Retina (tissue), 1 donor: ENCODE measurements around the gene NBEA.
A peak's percentile ranks its signal among the peaks of the same experiment; 100 is the strongest.
"Not testable (repeated sequence)": the region's sequence is repeated elsewhere in the genome, so short reads cannot be mapped to it uniquely, and the experiment has no call there.

Experiments used
- DNase-seq: peaks from one replicate; pipeline ENCODE4 v3.0.0-alpha.2; 2016

Gene NBEA

DNA sequence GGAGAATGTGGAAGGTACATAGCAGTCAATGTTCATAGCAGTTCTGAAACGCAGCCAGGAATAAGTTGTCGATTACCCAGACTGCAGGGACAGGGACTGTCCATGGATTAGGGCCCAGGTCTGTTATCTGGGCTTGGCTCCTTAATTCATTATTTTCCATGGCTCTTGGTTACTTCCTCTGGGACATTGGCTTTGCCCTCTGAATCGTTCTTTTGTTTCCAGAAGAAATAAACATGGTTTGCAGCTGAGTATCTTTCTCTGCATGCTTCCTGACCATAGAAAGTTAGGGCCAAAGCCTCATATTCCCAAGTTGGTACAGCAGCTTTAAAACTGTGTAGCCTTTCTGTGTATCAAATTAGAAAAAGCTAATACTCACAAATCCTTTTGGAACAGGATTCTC is 656.2 kb downstream of the NBEA start:
- DNase-seq, result no peak

DNA sequence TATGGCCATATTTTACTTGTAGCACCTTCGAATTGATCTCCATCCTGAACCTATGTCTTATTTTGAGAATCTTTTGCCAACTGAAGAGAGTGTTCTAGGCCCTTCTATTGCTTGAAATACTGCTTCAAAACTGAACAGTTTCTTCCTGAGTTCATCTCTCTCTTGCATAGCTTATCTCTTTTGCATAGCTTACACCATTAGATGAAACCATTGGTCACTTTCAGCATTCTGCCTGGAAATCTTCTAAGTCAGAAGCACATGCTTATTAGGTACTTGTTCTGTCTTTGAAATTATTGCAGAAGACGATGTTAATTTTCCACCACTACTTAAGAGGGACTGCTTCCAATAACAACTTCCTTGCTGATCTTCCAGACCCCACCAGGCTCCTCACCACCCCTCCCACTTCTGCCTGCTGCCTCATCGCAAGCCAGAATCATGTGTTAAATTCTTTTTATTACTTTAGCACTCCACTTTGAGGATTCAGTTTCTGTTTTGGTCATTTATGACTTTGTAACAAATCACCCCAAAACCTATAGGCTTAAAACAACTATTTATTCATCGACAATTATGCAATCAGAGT is 656.8 kb downstream of the NBEA start:
- DNase-seq, result no peak

GRCh38 chr13:35599384-35599783 is 657.3 kb downstream of the NBEA start:
- DNase-seq, result no peak

GRCh38 chr13:35600137-35600536 is 658.1 kb downstream of the NBEA start:
- no peak for DNase-seq

DNA sequence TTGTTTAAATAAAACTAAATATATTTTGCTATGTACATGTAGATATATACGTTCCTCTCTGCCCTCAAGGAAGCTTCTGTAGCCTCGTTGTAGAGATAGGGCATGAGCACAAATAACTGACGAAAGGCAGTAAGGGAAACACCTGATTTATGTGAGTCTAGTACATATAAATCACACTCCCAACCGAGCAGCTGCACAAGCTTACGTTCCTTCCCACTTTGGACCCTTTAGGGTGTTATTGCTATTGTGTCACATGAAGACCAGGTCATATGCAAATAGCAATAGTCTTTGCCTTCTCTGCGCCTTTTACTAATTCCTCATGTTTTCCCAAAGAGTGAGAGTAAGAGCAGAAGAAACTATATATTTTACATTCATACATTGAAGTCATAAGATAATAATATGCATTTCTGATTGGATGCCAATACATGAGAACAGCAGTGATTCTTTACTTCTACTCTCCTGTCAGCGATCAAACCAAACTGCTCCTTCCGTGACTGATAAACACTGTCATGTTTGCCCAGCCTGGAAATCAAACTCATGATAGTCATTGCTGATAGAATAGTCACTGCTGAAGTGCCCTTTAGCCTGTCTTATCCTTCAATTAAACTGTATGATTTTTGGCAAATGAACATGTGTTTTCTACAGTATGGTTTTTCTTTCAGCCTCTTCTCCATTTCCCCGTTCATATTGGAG is 661.7 kb downstream of the NBEA start:
- DNase-seq, result no peak

DNA sequence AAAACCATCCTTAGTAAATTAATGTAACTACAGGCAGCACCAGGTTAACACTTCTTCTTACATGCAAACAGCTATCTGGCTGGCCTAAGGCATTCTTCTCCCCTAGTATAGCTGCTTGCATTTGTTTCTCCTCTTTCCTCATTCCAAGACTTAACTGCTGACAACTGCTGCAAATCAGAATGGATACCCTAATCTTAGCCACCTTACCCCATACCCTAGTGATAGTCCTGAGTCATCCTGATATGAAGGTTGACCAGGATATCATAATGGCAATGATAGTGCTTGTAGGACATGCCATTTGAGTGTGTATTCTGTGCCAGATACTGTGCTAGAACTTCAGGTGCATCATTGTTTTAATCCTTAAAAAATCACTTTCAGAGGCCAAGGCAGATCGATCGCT is 672.6 kb downstream of the NBEA start:
- DNase-seq, result no peak

DNA sequence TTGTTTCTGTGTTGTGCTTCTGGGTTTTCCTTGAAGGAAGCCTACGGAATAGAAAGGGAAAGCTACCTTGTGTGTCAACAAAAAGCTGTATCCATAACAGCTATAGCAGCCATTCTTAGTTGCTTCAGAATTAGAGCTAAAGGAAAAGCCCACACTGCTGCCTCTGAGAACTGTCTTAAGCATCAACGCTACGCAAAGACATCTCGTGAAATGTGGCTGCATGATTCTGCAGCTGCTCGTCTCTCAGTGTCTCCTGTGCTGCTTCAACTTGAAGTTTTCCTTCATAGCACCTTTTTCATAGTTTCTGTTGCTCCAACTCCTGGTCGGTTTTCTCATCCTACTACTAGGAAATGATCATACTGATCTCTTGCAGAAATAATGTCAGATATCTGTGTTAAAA is 675.4 kb downstream of the NBEA start:
- no peak for DNase-seq

GRCh38 chr13:35618565-35619083 is 676.6 kb downstream of the NBEA start:
- no peak for DNase-seq

DNA sequence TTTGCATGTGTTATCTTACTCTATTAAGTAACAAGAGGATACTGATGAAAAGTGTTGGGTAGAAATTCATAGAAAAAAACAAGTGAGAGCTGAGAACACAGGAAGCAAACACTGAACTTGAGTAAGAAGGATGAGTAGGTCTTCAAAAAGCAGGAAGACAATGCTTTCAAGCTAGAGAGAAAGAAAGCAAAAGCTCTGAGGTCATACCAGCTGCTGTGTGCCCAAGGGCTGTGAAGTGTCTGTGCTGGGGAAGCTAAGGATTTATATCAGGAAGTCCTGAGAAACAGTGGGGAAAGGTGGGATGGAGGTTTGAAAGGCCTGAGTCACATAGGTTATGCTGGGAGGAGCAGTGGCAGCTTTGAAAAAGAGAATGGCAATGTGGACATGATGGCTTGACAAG is 679.9 kb downstream of the NBEA start:
- DNase-seq, result no peak

DNA sequence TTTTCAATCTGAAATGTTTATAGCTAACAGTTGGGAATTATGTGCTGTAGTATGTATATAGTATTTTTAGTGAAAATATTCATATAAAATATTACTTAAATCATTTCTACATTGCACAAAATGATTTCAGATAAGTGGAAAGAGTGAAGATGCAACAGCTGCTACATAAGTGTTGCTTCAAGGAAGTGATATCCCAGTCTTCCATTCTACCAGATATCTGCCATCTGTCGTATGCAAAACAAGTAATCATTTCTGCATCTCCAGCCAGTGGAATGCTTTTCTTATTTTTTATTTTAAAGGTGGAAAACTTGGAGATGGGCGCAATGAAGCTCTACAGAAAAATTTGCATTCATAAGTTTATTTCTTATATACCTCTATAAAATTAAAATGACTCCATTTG is 687.0 kb downstream of the NBEA start:
- DNase-seq, result no peak

GRCh38 chr13:35630551-35631275 is 688.6 kb downstream of the NBEA start:
- DNase-seq, result peak; percentile 70

GRCh38 chr13:35631666-35632065 is 689.6 kb downstream of the NBEA start:
- DNase-seq, result no peak

DNA sequence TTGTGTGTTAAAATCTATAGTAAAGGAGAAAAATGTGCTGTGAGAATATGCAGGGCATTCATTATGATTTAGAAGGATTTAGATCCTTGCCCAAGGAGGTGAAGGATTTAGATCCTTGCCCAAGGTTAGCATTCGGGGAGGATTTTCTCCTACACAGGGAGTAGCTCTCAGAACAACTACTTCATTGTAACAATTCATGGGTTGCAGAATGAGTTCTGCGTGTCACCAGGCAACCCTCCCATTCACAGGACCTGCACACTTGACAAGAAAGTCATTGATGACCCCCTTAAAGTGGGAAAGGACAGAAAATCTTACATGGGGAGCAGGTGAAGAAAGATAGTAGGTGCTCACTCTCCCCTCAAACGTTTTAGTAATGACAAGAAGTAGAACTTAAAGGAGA is 701.6 kb downstream of the NBEA start:
- DNase-seq, result peak; percentile 24

DNA sequence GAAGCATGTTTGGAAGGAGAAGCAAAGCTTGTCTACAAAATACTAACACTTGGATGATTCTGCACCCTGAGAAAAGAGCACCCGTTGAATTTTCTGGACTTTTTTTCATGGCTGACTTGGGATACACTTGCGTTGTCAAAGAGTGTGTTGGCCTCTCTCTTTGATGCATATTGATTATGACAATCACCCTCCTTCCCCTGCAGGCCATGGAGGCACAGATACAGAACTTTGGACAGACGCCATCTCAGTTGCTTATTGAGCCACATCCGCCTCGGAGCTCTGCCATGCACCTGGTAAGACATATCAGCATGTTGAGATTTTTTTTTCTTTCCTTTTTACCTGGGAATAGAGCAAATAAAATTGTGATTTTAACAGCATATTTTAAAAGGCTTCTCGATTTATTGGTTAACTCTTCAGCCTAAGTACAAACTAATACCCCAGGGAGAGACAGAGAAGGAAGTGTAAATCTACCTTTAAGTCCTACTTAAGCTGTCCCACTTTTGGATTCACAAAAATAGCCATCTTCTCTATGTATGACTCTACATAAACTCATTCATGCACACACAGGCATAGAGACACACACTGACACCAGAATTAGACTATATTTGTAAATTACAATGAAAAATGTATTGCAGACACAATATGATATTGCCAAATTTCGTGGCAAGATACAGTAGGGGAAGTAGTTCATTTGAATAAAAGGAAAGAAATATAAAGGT is 704.1 kb downstream of the NBEA start:
- DNase-seq, result peak; percentile 74

- no peak for DNase-seq
Observed at GRCh38 chr13:35648201-35648600, 706.1 kb downstream of the NBEA start.

- no peak for DNase-seq
Observed at GRCh38 chr13:35649162-35649561, 707.1 kb downstream of the NBEA start.

GRCh38 chr13:35659796-35660195 is 717.7 kb downstream of the NBEA start:
- no peak for DNase-seq

GRCh38 chr13:35664747-35665146 is 722.7 kb downstream of the NBEA start:
- DNase-seq, result no peak

GRCh38 chr13:35669321-35669720 is 727.3 kb downstream of the NBEA start:
- no peak for DNase-seq

- DNase-seq, result peak; percentile 40
Observed at GRCh38 chr13:35672611-35673010, 730.5 kb downstream of the NBEA start.

- DNase-seq, result no peak
Observed at GRCh38 chr13:35675651-35676050, 733.6 kb downstream of the NBEA start.

DNA sequence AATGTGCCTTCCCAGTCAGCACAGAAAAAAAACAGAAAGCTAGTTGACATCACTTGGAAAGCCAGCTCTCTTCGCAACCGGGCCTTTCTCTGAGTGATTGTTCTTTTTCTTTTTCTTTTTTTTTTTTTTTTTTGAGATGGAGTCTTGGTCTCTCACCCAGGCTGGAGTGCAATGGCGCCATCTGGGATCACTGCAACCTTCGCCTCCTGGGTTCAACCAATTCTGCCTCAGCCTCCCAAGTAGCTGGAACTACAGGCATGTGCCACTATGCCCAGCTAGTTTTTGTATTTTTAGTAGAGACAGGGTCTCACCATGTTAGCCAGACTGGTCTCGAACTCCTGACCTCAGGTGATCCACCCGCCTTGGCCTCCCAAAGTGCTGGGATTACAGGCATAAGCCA is 735.8 kb downstream of the NBEA start:
- DNase-seq, result not testable (repeated sequence)

- DNase-seq, result no peak
Observed at GRCh38 chr13:35681685-35682084, 739.6 kb downstream of the NBEA start.
